ENCODE data around the gene EIF4G3.
A peak's percentile ranks its signal among the peaks of the same experiment; 100 is the strongest.
"Not testable (repeated sequence)": the region's sequence is repeated elsewhere in the genome, so short reads cannot be mapped to it uniquely, and the experiment has no call there.

The EIF4G3 gene

DNA sequence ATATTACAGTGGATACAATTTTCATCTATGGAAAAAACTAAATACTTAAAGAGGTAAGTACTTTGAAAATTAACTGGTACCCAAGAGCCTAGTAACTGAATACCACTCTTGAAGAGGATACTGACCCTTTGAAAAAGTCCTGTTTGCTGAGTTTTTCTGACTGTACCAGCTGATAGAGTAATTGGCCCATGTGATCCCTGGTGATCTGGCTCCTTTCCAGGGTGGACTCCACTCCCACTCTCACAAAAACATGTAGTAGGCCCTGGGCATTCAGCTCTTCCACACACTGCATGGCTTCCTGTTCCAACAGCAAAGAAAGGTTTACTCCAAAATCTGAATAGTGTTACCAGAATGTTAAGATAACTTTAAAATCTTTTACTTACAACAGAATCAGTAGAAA, 336.0 kb downstream of the EIF4G3 start:
- no peak for DNase-seq (ENCODE audit: low read depth in 1 of 2, low spot score in 1 of 2)

GRCh38 chr1:20837554-20838192, 339.0 kb downstream of the EIF4G3 start:
- DNase-seq (ENCODE audit: low read depth in 1 of 2, low spot score in 1 of 2) = no peak

DNA sequence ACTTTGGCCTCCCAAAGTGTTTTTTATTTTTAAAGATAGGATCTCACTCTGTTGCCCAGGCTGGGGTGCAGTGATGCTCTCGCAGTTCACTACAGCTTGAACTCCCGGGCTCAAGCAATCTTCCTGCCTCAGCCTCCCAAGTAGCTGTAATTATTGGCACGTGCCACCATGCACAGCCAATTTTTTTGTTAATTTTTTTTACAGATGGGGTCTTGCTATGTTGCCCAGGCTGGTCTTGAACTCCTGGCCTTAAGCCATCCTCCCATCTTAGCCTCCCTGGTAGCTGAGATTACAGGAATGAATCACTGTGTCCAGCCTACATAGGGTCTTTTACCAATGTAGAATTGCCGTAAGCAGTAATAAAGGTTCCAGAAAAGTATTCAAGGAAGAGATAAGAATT, 340.5 kb downstream of the EIF4G3 start:
- DNase-seq (ENCODE audit: low read depth in 1 of 2, low spot score in 1 of 2) = no peak

DNA sequence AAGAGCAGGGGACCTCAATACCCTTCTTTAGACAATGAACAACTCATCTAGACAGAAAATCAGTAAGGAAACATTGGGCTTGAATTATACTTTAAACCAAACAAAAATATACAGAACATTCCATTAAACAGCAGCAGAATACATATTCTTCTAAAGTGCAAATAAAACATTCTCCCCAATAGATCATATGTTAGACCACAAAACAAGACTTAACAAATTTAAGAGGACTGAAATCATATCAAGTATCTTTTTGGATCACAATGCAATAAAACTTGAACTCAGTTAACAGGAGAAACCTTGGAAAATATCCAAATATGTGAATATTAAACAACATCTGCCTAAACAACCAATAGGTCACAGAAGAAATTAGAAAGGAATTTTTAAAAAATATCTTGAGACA, 341.9 kb downstream of the EIF4G3 start:
- no peak for DNase-seq (ENCODE audit: low read depth in 1 of 2, low spot score in 1 of 2)

DNA sequence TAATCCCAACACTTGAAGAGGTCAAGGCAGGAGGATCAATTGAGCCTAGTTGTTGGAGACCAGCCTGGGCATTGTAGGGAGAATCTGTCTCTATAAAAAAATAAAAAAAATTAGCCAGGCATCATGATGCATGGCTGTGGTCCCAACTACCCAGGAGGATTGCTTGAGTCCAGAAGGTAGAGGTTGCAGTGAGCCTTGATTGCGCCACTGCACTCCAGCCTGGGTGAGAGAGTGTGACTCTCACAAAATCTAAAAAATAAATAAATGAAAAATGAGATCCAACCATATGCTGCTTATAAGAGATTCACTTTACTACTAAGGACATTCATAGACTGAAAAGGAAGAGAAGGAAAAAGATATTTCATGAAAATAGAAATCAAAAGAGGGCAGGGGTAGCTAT, 342.5 kb downstream of the EIF4G3 start:
- no peak for DNase-seq (ENCODE audit: low read depth in 1 of 2, low spot score in 1 of 2)

- DNase-seq (ENCODE audit: low read depth in 1 of 2, low spot score in 1 of 2) = no peak
Observed at GRCh38 chr1:20830378-20830777, 346.3 kb downstream of the EIF4G3 start.

DNA sequence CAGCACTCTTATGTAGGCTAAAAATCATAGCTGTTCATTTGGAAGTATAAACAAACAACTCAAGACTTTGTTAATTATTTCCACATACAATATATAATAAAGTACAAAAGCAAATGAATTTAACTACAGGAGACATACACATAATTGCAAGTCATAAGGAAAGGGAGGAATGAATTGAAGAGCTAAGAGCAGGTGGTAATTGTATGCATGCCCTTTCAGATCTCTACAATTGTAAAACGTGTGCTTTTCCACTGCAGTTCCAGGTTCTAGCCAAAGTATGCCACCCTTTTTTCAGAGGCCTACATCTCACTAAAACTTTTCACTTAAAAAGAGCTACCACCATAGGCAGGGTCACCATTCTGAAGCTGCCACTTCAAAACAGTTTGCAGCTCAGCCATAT, 346.8 kb downstream of the EIF4G3 start:
- DNase-seq (ENCODE audit: low read depth in 1 of 2, low spot score in 1 of 2) = no peak

DNA sequence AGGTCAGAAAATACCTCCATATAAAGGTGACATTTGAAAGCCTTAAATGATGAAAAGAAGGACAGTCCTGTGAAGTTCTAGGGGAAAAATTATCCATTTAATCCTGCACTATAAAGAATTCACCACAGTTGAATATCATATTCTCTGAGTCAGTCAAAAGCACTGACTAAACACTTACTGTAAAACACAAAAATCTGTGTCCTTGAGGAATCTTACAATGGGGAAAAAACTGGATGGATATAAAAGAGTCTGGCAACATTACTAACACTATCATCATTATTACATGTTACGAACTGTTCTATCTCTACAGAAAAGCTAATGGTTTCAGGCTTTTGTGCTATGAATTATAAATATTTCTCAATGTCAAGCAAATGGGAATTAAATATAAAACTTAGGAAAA, 347.2 kb downstream of the EIF4G3 start:
- DNase-seq (ENCODE audit: low read depth in 1 of 2, low spot score in 1 of 2) = no peak

- no peak for DNase-seq (ENCODE audit: low read depth in 1 of 2, low spot score in 1 of 2)
Observed at GRCh38 chr1:20823845-20824244, 352.9 kb downstream of the EIF4G3 start.

GRCh38 chr1:20821466-20821865, 355.2 kb downstream of the EIF4G3 start:
- DNase-seq (ENCODE audit: low read depth in 1 of 2, low spot score in 1 of 2) = no peak

GRCh38 chr1:20819818-20820217, 356.9 kb downstream of the EIF4G3 start:
- DNase-seq (ENCODE audit: low read depth in 1 of 2, low spot score in 1 of 2) = no peak

DNA sequence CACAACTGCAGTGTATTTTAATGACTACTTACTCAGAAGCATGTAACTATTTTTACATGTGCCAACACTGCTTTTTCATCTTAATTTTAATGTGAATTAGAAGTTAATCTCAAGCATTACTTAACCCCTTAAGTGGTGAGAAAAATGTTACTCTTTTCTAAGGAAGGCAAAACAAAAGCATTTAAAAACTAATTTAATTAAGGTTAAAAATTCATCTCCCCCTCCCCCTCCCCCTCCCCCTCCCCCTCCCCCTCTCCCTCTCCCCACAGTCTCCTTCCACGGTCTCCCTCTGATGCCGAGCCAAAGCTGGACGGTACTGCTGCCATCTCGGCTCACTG, 362.2 kb downstream of the EIF4G3 start:
- no peak for DNase-seq (ENCODE audit: low read depth in 1 of 2, low spot score in 1 of 2)

- no peak for DNase-seq (ENCODE audit: low read depth in 1 of 2, low spot score in 1 of 2)
Observed at GRCh38 chr1:20811916-20812315, 364.8 kb downstream of the EIF4G3 start.

DNA sequence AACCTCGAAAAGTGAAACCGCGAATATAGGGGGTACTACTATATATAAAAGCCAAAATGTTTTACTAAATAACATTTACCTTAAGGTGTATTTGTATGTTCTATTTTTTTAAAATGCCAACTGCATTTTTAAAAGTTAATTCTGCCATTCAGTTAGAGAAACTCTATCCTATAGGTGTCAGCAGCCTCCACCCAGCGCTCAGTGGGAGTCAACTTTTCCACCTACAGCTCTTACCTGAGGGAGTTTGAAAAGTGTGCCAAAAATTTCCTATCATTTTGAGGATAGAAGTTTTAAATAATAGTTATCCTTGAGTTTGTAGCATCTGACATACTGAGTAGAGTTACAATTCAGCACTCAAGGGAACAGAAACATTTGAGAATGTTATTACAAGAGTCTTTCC, 383.5 kb downstream of the EIF4G3 start:
- no peak for DNase-seq (ENCODE audit: low read depth in 1 of 2, low spot score in 1 of 2)

DNA sequence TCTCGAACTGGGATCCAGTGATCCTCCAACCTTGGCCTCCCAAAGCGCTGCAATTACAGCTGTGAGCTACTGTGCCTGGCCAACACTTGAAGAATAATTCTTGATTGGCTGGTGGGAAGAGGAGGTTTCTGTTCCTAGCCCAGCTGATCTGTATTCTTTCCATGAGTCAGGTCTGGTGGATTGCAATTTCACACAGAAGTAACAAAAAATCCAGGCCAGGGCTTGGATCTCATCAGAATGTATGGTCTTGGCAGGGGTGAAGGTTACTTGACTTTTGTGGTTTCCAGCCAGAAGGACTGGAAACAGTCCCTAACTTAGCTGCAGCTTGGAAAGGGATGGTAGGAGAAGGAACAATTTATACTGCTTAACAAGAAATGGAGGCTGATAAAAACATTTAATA, 384.5 kb downstream of the EIF4G3 start:
- no peak for DNase-seq (ENCODE audit: low read depth in 1 of 2, low spot score in 1 of 2)

DNA sequence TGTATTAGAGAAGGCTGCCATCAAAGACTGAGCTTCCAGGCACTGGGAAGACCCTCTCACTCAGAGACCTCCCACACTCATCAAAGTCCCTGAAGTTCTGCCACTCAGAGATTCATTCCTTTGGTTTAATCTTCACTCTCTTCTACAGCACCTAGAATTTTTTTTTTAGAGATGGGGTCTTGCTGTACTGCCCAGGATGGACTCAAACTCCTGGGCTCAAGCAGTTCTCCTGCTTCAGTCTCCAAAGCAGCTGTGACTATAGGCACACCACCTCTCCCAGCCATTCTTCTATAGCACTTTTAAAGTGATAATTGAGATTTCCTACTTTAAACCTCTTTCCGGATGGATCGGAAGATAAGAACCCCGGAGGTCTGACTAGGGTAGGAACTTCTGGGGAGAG, 385.9 kb downstream of the EIF4G3 start:
- DNase-seq (ENCODE audit: low read depth in 1 of 2, low spot score in 1 of 2) = no peak

GRCh38 chr1:20789598-20789997, 387.1 kb downstream of the EIF4G3 start:
- not testable (repeated sequence) for DNase-seq (ENCODE audit: low read depth in 1 of 2, low spot score in 1 of 2)

DNA sequence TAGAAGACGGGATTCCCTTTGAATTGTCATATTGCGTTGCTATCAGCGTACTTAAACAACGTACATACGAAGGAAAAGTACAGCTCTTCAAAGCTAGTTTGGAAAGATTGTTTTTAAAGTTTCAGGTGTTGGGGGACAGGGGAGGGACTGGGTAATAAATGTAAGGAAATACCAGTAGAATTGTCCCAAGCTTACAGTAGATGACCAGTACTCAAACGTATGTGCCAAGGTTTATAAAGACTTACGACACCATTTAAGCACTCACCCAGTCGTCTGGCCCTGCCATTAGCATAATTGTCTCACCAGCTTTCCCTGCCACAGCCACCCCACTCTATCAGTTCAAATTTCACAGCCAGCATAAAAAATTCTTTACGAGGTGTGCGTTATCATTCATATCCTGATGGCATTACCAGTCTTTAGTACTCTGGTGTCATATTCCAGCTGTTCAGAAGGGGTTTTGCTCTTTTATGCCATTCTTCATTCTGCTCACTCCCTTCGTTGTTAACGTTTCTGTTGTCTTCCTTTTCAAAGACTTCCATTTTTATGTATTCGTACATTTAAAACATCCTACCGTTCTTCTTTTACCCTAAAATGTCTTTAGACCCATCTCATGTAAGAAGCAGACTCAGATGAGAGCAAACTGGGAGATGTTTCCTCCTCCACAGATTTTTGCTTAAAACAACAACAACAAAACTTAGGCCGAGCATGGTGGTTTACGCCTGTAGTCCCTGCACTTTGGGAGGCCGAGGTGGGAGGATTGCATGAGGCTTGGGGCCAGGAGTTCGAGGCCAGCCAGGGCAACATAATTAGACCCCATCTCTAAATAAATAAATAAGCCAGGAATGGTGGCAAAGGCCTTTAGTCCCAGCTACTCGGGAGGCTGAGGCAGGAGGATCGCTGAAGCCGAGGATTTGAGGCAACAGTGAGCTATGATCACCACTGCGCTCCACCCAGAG, 388.6 kb downstream of the EIF4G3 start:
- no peak for DNase-seq (ENCODE audit: low read depth in 1 of 2, low spot score in 1 of 2)

- DNase-seq (ENCODE audit: low read depth in 1 of 2, low spot score in 1 of 2) = peak; percentile 65 to 79
Observed at GRCh38 chr1:20787029-20787839, 389.5 kb downstream of the EIF4G3 start, which contains the start of gene HP1BP3. Gene HP1BP3, minus strand, starts transcription at chr1:20787307. Its CDS starts 6,867 bp downstream, at chr1:20780440.

GRCh38 chr1:20786253-20787028, 390.3 kb downstream of the EIF4G3 start:
- peak; percentile 90 to 93 for DNase-seq (ENCODE audit: low read depth in 1 of 2, low spot score in 1 of 2)

GRCh38 chr1:20785907-20786252, 390.8 kb downstream of the EIF4G3 start:
- DNase-seq (ENCODE audit: low read depth in 1 of 2, low spot score in 1 of 2) = no peak
